HG03457 (cell line): ENCODE data around the gene TIAM2.
"Not testable (repeated sequence)": the region's sequence is repeated elsewhere in the genome, so short reads cannot be mapped to it uniquely, and the experiment has no call there.

Experiments
- ATAC-seq: cut with Tn5 transposase; IDR thresholded peaks from one replicate; pipeline ENCODE4 v1.9.1; 2021; ENCODE audit warnings: moderate number of reproducible peaks; ENCODE audit not compliant: unreplicated experiment

TIAM2 gene

GRCh38 chr6:155250701-155251381, 255.7 kb downstream of the TIAM2 start:
- ATAC-seq = no peak

GRCh38 chr6:155252581-155252980, 257.5 kb downstream of the TIAM2 start:
- ATAC-seq = no peak

- ATAC-seq = no peak
These were observed 258.2 kb downstream of the TIAM2 start for GRCh38 chr6:155253337-155253736.

- ATAC-seq = no peak
These were observed 259.0 kb downstream of the TIAM2 start for GRCh38 chr6:155254139-155254538.

GRCh38 chr6:155256122-155256795, 261.1 kb downstream of the TIAM2 start:
- ATAC-seq = no peak

- no peak for ATAC-seq
These were observed 262.7 kb downstream of the TIAM2 start for GRCh38 chr6:155257796-155258195.

- ATAC-seq = no peak
These were observed 264.1 kb downstream of the TIAM2 start for GRCh38 chr6:155259204-155259603.

GRCh38 chr6:155259897-155260296, 264.8 kb downstream of the TIAM2 start:
- ATAC-seq = no peak

GRCh38 chr6:155260686-155261085, 265.6 kb downstream of the TIAM2 start:
- ATAC-seq = no peak

- ATAC-seq = no peak
These were observed 266.2 kb downstream of the TIAM2 start for GRCh38 chr6:155261111-155261900.

- no peak for ATAC-seq
These were observed 267.5 kb downstream of the TIAM2 start for GRCh38 chr6:155262655-155263054.

GRCh38 chr6:155263373-155264063, 268.4 kb downstream of the TIAM2 start, which contains the start of gene CLDN20:
CLDN20 (plus strand) TSS chr6:155264013; CDS start chr6:155275720, 11,707 bp downstream.
- no peak for ATAC-seq

GRCh38 chr6:155264693-155265320, 269.7 kb downstream of the TIAM2 start:
- ATAC-seq = no peak

- ATAC-seq = no peak
These were observed 270.9 kb downstream of the TIAM2 start for GRCh38 chr6:155265843-155266535.

- no peak for ATAC-seq
These were observed 272.3 kb downstream of the TIAM2 start for GRCh38 chr6:155267411-155267810.

- not testable (repeated sequence) for ATAC-seq
These were observed 273.2 kb downstream of the TIAM2 start for GRCh38 chr6:155268088-155268867.

- ATAC-seq = no peak
These were observed 274.6 kb downstream of the TIAM2 start for GRCh38 chr6:155269765-155270164.

GRCh38 chr6:155270561-155271091, 275.5 kb downstream of the TIAM2 start:
- no peak for ATAC-seq

- no peak for ATAC-seq
These were observed 276.0 kb downstream of the TIAM2 start for GRCh38 chr6:155271145-155271544.
